GM12878 (cell line): ENCODE data around the gene RBP3. TPM values are rescaled to one million over a fixed set of nuclear protein-coding genes. Genes with fewer than 3 reads are reported as not detected.

Experiments used
- ATAC-seq: fragments of 200-7000 bp; cut with Tn5 transposase; 3 replicates; pipeline ENCODE4 v1.9.1; 2020; ENCODE audit warnings: mild to moderate bottlenecking, moderate library complexity
- BruUV-seq: library from RNA; stranded (reverse); fragments of 400-500 nt; replicated peaks from 2 replicates; lab custom pipeline; 2021; lab: Mats Ljungman, UMichigan
- CTCF ChIA-PET: fragments of 300-600 bp; sonication (Branson Sonifier 250); formaldehyde crosslinking; extraction: SDS; loops from one replicate; lab custom pipeline; 2021; ENCODE audit warnings: inconsistent platforms; lab: Yijun Ruan, JAX
- POLR2A ChIA-PET: fragments of 350-600 bp; formaldehyde crosslinking; extraction: SDS; loops from one replicate; lab custom pipeline; 2021; ENCODE audit warnings: inconsistent platforms; lab: Charles Lee
- RAD21 ChIA-PET: fragments of 300-600 bp; sonication (Branson Sonifier 250); formaldehyde crosslinking; loops from one replicate; lab custom pipeline; 2023; ENCODE audit warnings: antibody characterized with exemption; ENCODE audit not compliant: unreplicated experiment; lab: Charles Lee
- SMC1A ChIA-PET: fragments of 300-600 bp; sonication (Branson Sonifier 250); formaldehyde crosslinking; loops from one replicate; lab custom pipeline; 2023; ENCODE audit not compliant: unreplicated experiment, uncharacterized antibody; lab: Charles Lee
- DNase-seq: peaks from one replicate; pipeline ENCODE4 v3.0.0-alpha.2; 2011; ENCODE audit warnings: low read depth, low spot score
- FAIRE-seq: peaks from 3 replicates; lab custom pipeline; 2011; peaks lifted over from hg19 to GRCh38; lab: Jason Lieb, UNC
- H2AFZ ChIP-seq: 2 replicates; pipeline ENCODE4 v1.6.0; 2011; ENCODE audit warnings: low read depth, low read length, control low read depth; ENCODE audit not compliant: control insufficient read depth
- H3K27ac ChIP-seq: 2 replicates; pipeline ENCODE4 v1.5.1; 2011; ENCODE audit warnings: control low read depth; ENCODE audit not compliant: control insufficient read depth, insufficient read depth
- H3K27me3 ChIP-seq, 2 experiments: replicated peaks in 1 of 2; 2 replicates each; pipeline versions ENCODE4 v1.6.0 to v1.6.1; 2011; ENCODE audit warnings: low read length in 1 of 2; ENCODE audit not compliant: control insufficient read depth in 2 of 2, insufficient read depth in 2 of 2
- H3K36me3 ChIP-seq, 2 experiments: 2 replicates each; pipeline ENCODE4 v1.5.1; 2011; ENCODE audit warnings: low read length in 1 of 2; ENCODE audit not compliant: control insufficient read depth in 2 of 2, insufficient read depth in 2 of 2
- H3K4me1 ChIP-seq: 2 replicates; pipeline ENCODE4 v1.6.1; 2011; ENCODE audit warnings: mild to moderate bottlenecking, low read length, moderate library complexity, mixed read lengths; ENCODE audit not compliant: control insufficient read depth, insufficient read depth
- H3K4me2 ChIP-seq: 2 replicates; pipeline ENCODE4 v1.6.0; 2011; ENCODE audit warnings: control low read depth; ENCODE audit not compliant: control insufficient read depth, insufficient read depth
- H3K4me3 ChIP-seq: fragments of 200-600 bp; sonication (generic); 2 replicates; pipeline ENCODE4 v1.5.1; 2016
- H3K79me2 ChIP-seq: 2 replicates; pipeline ENCODE4 v1.6.0; 2011; ENCODE audit warnings: low read length; ENCODE audit not compliant: control insufficient read depth, insufficient read depth
- H3K9ac ChIP-seq: 2 replicates; pipeline ENCODE4 v1.8.0; 2011; ENCODE audit warnings: low read length, control low read depth, mixed read lengths; ENCODE audit not compliant: control insufficient read depth, insufficient read depth
- H3K9me3 ChIP-seq: replicated peaks from 3 replicates; pipeline ENCODE4 v1.5.1; 2011; ENCODE audit warnings: mild to moderate bottlenecking, low read length; ENCODE audit not compliant: control insufficient read depth, insufficient read depth
- H4K20me1 ChIP-seq: 2 replicates; pipeline ENCODE4 v1.6.0; 2011; ENCODE audit not compliant: control insufficient read depth, insufficient read depth
- ASH2L ChIP-seq: fragments of 300-600, 200-600 bp; sonication (generic); IDR thresholded peaks from 2 replicates; pipeline ENCODE4 v1.6.1; 2017; ENCODE audit warnings: low read depth, mild to moderate bottlenecking, borderline replicate concordance
- NFIC ChIP-seq: IDR thresholded peaks from 2 replicates; pipeline ENCODE4 v1.6.1; 2012; ENCODE audit warnings: low read depth, mild to moderate bottlenecking, inconsistent platforms, low read length, moderate library complexity
- RBBP5 ChIP-seq: fragments of 200-600 bp; sonication (generic); conservative IDR thresholded peaks from 2 replicates; pipeline ENCODE4 v1.6.1; 2016
- RELA ChIP-seq: fragments of 450-650 bp; IDR thresholded peaks from 2 replicates; pipeline ENCODE4 v1.8.0; 2014; ENCODE audit warnings: borderline replicate concordance; ENCODE audit not compliant: partially characterized antibody
- STAT3 ChIP-seq: IDR thresholded peaks from 2 replicates; pipeline ENCODE4 v1.6.1; 2011; ENCODE audit warnings: low read depth, low read length, improper control_type of control experiment
- TCF3 ChIP-seq: IDR thresholded peaks from 2 replicates; pipeline ENCODE4 v1.6.1; 2012; ENCODE audit warnings: low read depth, mild to moderate bottlenecking, low read length, borderline replicate concordance; ENCODE audit not compliant: insufficient read depth
- WRNIP1 ChIP-seq: IDR thresholded peaks from 2 replicates; pipeline ENCODE4 v1.6.1; 2011; ENCODE audit warnings: low read depth, low read length, improper control_type of control experiment, borderline replicate concordance
- WGBS: methylation state at CpG from one replicate; pipeline ENCODE4 v1.1.6; 2016; ENCODE audit warnings: low lambda C conversion rate; ENCODE audit not compliant: insufficient replicate concordance, insufficient coverage; ENCODE audit errors: missing lambda C conversion rate; 5-methylcytosine and 5-hydroxymethylcytosine counted together
- in situ Hi-C: fragments of 300-500 bp; cut with MboI; formaldehyde crosslinking; loops from 9 replicates; pipeline ENCODE4 v1.14.3; 2018; ENCODE audit warnings: mixed read lengths
- intact Hi-C: fragments of 100-400 bp; cut with micrococcal nuclease; formaldehyde crosslinking; loops from one replicate; pipeline ENCODE4 v1.14.2; 2022; ENCODE audit not compliant: unreplicated experiment
- polyA plus RNA-seq, 11 experiments: library from polyadenylated mRNA; depleted of rRNA in 4 of 11; unstranded in 6 of 11; stranded (reverse) in 5 of 11; fragments of >200 nt; fragmentation: Nextera tagmentation in 4 of 11; fragmentation: Illumina TruSeq in 1 of 11; extraction: Ambion mirVana in 4 of 11; extraction: Trizol in 1 of 11; gene quantifications; 1 replicate in 1 of 11; 2 replicates in 10 of 11; pipeline versions ENCODE4 v1.2.1 to v1.2.3, GENCODE V29; 2011 to 2016; ENCODE audit warnings: inconsistent platforms in 2 of 11, missing spikeins in 2 of 11, low read depth in 1 of 11
- total RNA-seq, 4 experiments: library from RNA; depleted of rRNA in 3 of 4; stranded (reverse); fragments of >200 nt in 3 of 4; fragmentation: Illumina TruSeq in 1 of 4; extraction: Trizol in 1 of 4; gene quantifications; 2 replicates each; pipeline versions ENCODE4 v1.2.1 to v1.2.3, GENCODE V29; 2013 to 2021
- TF ChIP-seq, protein P1 (sequence below): IDR thresholded peaks from 2 replicates; pipeline ENCODE4 v1.6.1; 2011; ENCODE audit warnings: low read depth, mild to moderate bottlenecking, low read length, moderate library complexity, borderline replicate concordance; ENCODE audit errors: extremely low read depth
- TF ChIP-seq, protein P2 (sequence below): fragments of 450-650 bp; IDR thresholded peaks from 2 replicates; pipeline ENCODE4 v1.6.1; 2017; ENCODE audit warnings: borderline replicate concordance
- TF ChIP-seq, protein P3 (sequence below): fragments of 150-350 bp; IDR thresholded peaks from 2 replicates; pipeline ENCODE4 v1.6.1; 2016; ENCODE audit warnings: low read depth, low read length
- TF ChIP-seq, protein P4 (sequence below): IDR thresholded peaks from 2 replicates; pipeline ENCODE4 v1.6.1; 2012; ENCODE audit warnings: improper control_type of control experiment, low read depth, low read length; ENCODE audit not compliant: insufficient replicate concordance

Gene RBP3
- total and polyA plus RNA-seq, 10 of the 15 experiments (the other 5 are each of a cell fraction or from before 2014, with no cell fraction given), result not detected

DNA sequence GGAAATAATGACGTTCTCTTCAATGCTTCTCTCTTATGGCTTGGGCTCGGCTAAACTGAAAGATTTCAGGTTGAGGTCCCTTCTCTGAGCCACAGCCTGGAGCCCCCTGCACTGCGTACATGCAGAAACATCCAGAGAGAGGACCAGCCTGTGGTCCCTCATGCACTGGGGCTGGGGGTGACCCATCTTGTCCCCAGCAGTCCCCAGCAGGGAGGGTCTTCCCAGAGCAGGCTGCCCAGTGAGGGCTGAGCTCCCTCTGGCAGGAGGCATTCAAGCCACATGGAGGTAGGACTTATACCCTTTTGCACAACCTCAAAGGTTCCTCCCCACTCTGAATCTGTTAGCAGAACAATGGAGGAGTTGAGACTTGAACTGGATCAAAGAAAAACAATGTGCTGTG, 40.8 kb upstream of the RBP3 start:
- no TSS peak for BruUV-seq
- no peak for FAIRE-seq

More for the DNA sequence above, 40.8 kb upstream of the RBP3 start:
- in situ Hi-C loops (loop anchor here (5.0 kb wide), 1 partner anchor 265 kb away; no protein-coding TSS in a partner anchor), intact Hi-C loops (no loop called here)
- DNase-seq, result no peak
- H3K9me3 ChIP-seq, result no peaks in the 10 kb centered on the region
- H3K27ac ChIP-seq, result no peak overlapping the region
- ChIA-PET CTCF (no interaction called here), SMC1A (interaction anchor here (0.8 to 0.9 kb wide), 2 partner anchors 28 to 260 kb away, joined by 3 to 4 read pairs; no protein-coding TSS in a partner anchor), RAD21 (no interaction called here), POLR2A (no interaction called here)
- no peak for ATAC-seq
- H3K4me3 ChIP-seq, result no peak overlapping the region
- H3K27me3 ChIP-seq, result no peaks in the 10 kb centered on the region; a peak in 1 of 4 replicates
- no peaks in the 10 kb centered on the region for H4K20me1 ChIP-seq
- H3K4me1 ChIP-seq, result no peaks in the 10 kb centered on the region
- 8% methylated on average over 3 of the region's 3 CpGs for whole genome bisulfite sequencing
- no peak overlapping the region for H3K4me2 ChIP-seq
- no peaks in the 10 kb centered on the region for H3K36me3 ChIP-seq
- no peaks in the 10 kb centered on the region for H3K79me2 ChIP-seq
- no peak overlapping the region for H3K9ac ChIP-seq
- TF ChIP-seq, protein P1, sequence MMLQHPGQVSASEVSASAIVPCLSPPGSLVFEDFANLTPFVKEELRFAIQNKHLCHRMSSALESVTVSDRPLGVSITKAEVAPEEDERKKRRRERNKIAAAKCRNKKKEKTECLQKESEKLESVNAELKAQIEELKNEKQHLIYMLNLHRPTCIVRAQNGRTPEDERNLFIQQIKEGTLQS, result no peak
- TF ChIP-seq STAT3 (no peak), RELA (no peak), NFIC (no peak), TCF3 (no peak), WRNIP1 (no peak), ASH2L (no peak), RBBP5 (no peak)
- TF ChIP-seq, protein P2, sequence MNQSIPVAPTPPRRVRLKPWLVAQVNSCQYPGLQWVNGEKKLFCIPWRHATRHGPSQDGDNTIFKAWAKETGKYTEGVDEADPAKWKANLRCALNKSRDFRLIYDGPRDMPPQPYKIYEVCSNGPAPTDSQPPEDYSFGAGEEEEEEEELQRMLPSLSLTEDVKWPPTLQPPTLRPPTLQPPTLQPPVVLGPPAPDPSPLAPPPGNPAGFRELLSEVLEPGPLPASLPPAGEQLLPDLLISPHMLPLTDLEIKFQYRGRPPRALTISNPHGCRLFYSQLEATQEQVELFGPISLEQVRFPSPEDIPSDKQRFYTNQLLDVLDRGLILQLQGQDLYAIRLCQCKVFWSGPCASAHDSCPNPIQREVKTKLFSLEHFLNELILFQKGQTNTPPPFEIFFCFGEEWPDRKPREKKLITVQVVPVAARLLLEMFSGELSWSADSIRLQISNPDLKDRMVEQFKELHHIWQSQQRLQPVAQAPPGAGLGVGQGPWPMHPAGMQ, result no peak
- TF ChIP-seq, protein P3, sequence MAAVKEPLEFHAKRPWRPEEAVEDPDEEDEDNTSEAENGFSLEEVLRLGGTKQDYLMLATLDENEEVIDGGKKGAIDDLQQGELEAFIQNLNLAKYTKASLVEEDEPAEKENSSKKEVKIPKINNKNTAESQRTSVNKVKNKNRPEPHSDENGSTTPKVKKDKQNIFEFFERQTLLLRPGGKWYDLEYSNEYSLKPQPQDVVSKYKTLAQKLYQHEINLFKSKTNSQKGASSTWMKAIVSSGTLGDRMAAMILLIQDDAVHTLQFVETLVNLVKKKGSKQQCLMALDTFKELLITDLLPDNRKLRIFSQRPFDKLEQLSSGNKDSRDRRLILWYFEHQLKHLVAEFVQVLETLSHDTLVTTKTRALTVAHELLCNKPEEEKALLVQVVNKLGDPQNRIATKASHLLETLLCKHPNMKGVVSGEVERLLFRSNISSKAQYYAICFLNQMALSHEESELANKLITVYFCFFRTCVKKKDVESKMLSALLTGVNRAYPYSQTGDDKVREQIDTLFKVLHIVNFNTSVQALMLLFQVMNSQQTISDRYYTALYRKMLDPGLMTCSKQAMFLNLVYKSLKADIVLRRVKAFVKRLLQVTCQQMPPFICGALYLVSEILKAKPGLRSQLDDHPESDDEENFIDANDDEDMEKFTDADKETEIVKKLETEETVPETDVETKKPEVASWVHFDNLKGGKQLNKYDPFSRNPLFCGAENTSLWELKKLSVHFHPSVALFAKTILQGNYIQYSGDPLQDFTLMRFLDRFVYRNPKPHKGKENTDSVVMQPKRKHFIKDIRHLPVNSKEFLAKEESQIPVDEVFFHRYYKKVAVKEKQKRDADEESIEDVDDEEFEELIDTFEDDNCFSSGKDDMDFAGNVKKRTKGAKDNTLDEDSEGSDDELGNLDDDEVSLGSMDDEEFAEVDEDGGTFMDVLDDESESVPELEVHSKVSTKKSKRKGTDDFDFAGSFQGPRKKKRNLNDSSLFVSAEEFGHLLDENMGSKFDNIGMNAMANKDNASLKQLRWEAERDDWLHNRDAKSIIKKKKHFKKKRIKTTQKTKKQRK, result no peak
- TF ChIP-seq, protein P4, sequence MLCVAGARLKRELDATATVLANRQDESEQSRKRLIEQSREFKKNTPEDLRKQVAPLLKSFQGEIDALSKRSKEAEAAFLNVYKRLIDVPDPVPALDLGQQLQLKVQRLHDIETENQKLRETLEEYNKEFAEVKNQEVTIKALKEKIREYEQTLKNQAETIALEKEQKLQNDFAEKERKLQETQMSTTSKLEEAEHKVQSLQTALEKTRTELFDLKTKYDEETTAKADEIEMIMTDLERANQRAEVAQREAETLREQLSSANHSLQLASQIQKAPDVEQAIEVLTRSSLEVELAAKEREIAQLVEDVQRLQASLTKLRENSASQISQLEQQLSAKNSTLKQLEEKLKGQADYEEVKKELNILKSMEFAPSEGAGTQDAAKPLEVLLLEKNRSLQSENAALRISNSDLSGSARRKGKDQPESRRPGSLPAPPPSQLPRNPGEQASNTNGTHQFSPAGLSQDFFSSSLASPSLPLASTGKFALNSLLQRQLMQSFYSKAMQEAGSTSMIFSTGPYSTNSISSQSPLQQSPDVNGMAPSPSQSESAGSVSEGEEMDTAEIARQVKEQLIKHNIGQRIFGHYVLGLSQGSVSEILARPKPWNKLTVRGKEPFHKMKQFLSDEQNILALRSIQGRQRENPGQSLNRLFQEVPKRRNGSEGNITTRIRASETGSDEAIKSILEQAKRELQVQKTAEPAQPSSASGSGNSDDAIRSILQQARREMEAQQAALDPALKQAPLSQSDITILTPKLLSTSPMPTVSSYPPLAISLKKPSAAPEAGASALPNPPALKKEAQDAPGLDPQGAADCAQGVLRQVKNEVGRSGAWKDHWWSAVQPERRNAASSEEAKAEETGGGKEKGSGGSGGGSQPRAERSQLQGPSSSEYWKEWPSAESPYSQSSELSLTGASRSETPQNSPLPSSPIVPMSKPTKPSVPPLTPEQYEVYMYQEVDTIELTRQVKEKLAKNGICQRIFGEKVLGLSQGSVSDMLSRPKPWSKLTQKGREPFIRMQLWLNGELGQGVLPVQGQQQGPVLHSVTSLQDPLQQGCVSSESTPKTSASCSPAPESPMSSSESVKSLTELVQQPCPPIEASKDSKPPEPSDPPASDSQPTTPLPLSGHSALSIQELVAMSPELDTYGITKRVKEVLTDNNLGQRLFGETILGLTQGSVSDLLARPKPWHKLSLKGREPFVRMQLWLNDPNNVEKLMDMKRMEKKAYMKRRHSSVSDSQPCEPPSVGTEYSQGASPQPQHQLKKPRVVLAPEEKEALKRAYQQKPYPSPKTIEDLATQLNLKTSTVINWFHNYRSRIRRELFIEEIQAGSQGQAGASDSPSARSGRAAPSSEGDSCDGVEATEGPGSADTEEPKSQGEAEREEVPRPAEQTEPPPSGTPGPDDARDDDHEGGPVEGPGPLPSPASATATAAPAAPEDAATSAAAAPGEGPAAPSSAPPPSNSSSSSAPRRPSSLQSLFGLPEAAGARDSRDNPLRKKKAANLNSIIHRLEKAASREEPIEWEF, result no peak
- TF ChIP-seq, all 136 proteins: peak for 0
- no peak overlapping the region for H2AFZ ChIP-seq
